GM12873 (cell line): Measurements from ENCODE around the gene AKAP11.

Experiments
- TF ChIP-seq, protein P1 (sequence below): IDR thresholded peaks from 2 replicates; pipeline ENCODE4 v1.5.1; 2012; ENCODE audit warnings: low read depth, mild to moderate bottlenecking, moderate library complexity, low read length, control low read depth; ENCODE audit not compliant: insufficient read depth; ENCODE audit errors: missing control alignments

Gene AKAP11

GRCh38 chr13:42272115-42272803, at the start of gene AKAP11:
TSS of gene AKAP11 (plus strand) at chr13:42272152. CDS start at chr13:42286349, 14,197 bp downstream.
- TF ChIP-seq, protein P1, sequence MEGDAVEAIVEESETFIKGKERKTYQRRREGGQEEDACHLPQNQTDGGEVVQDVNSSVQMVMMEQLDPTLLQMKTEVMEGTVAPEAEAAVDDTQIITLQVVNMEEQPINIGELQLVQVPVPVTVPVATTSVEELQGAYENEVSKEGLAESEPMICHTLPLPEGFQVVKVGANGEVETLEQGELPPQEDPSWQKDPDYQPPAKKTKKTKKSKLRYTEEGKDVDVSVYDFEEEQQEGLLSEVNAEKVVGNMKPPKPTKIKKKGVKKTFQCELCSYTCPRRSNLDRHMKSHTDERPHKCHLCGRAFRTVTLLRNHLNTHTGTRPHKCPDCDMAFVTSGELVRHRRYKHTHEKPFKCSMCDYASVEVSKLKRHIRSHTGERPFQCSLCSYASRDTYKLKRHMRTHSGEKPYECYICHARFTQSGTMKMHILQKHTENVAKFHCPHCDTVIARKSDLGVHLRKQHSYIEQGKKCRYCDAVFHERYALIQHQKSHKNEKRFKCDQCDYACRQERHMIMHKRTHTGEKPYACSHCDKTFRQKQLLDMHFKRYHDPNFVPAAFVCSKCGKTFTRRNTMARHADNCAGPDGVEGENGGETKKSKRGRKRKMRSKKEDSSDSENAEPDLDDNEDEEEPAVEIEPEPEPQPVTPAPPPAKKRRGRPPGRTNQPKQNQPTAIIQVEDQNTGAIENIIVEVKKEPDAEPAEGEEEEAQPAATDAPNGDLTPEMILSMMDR: no peak

GRCh38 chr13:42223681-42224080, 48.3 kb upstream of the AKAP11 start:
- TF ChIP-seq, protein P1: no peak

DNA sequence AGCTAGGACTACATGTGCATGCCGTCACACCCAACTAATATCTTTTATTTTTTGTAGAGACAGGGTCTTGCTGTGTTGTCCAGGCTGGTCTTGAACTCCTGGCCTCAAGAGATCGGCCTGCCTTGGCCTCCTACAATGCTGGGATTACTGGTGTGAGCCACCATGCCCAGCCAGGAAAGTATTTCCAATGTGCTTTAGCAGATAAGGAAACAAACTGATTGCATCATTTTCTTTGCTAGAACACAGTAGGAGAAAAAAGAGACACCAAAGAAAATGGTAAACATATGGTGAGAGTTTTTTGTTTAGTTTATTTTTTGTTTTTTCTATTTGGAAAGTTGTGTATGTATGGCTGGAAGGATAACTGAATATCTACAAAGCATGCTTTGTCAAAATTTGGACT, 46.9 kb upstream of the AKAP11 start:
- TF ChIP-seq, protein P1: no peak

DNA sequence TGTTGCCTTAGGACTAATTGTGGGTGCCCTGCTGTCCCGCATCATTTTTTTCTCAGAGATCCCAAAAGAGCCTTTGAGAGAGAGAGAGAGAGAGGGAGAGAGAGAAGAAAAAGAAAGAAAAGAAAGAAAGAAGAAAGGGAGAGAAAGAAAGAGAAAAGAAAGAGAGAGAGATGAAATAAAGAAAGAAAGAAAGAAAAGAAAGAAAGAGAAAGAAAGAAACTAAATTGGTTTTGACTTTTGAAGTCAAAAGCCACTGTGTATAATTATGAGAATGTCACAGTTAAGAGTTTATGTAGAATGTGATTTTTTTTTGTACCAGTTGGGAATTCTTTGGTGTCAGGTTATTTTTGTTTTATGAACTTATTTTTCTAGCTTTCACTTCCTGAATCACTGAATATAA, 43.4 kb upstream of the AKAP11 start:
- TF ChIP-seq, protein P1: no peak

GRCh38 chr13:42229287-42229686, 42.7 kb upstream of the AKAP11 start:
- TF ChIP-seq, protein P1: no peak

GRCh38 chr13:42232671-42233070, 39.3 kb upstream of the AKAP11 start:
- TF ChIP-seq, protein P1: no peak

DNA sequence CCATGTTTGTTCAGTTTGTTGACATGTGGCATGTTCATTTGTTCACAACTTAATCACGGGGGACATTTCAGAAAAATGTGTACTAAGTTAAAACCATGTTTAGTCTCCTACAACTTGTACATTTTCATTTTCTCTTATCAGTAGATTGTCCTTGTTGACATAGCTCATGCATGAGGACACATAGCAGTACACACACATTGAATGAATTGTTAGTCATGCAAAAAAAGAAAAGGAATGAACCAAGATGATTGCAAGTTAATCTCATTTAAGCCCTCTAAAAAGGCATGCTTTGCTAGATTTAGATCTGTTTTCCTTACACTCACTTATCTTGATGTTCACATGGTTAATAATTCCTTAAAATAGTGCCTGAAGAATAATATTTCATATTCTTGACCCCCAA, 38.2 kb upstream of the AKAP11 start:
- TF ChIP-seq, protein P1: no peak

- TF ChIP-seq, protein P1: no peak
Measured at GRCh38 chr13:42239161-42239560, 32.8 kb upstream of the AKAP11 start.
